ENCODE data around the gene TMEM233. TPM values are rescaled to one million over a fixed set of nuclear protein-coding genes. Genes with fewer than 3 reads are reported as not detected.

The TMEM233 gene
- total and polyA plus RNA-seq, 9 of the 15 experiments (the other 6 are each of a cell fraction or from before 2014, with no cell fraction given), result 0.04 to 0.17 (median 0.07) TPM; not detected in 2

DNA sequence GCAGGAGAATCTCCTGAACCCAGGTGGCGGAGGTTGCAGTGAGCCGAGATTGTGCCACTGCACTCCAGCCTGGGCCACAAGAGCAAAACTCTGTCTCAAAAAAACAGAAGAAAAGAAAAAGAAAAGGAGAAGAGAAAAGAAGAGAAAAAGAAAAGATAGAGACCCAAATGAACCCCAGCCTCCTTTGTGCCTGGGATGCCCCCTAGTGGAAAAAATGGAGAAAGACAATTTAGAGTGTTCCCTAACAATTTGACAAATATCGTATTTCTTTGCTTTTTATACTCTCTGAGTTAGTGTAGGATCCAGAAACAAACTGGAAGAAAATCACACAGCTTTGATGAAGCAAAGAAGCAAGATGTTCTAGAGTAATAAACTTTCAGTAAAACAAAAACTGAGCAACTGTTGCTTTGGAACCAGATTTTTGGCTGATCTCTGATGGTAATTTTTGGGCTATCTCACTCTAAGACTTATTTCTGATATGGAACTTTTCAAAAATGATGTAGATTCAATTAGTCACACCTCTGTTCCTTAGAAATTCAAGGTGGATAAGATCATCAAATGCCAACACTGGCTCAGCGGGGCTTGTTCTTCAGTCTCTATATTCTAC lies 55.7 kb downstream of the TMEM233 start (continued):
- TF ChIP-seq, protein P1, sequence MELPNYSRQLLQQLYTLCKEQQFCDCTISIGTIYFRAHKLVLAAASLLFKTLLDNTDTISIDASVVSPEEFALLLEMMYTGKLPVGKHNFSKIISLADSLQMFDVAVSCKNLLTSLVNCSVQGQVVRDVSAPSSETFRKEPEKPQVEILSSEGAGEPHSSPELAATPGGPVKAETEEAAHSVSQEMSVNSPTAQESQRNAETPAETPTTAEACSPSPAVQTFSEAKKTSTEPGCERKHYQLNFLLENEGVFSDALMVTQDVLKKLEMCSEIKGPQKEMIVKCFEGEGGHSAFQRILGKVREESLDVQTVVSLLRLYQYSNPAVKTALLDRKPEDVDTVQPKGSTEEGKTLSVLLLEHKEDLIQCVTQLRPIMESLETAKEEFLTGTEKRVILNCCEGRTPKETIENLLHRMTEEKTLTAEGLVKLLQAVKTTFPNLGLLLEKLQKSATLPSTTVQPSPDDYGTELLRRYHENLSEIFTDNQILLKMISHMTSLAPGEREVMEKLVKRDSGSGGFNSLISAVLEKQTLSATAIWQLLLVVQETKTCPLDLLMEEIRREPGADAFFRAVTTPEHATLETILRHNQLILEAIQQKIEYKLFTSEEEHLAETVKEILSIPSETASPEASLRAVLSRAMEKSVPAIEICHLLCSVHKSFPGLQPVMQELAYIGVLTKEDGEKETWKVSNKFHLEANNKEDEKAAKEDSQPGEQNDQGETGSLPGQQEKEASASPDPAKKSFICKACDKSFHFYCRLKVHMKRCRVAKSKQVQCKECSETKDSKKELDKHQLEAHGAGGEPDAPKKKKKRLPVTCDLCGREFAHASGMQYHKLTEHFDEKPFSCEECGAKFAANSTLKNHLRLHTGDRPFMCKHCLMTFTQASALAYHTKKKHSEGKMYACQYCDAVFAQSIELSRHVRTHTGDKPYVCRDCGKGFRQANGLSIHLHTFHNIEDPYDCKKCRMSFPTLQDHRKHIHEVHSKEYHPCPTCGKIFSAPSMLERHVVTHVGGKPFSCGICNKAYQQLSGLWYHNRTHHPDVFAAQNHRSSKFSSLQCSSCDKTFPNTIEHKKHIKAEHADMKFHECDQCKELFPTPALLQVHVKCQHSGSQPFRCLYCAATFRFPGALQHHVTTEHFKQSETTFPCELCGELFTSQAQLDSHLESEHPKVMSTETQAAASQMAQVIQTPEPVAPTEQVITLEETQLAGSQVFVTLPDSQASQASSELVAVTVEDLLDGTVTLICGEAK (IDR thresholded peaks at IDR 0.05), result no peak
- TF ChIP-seq, protein P1 (CRISPR knock-in tag; IDR thresholded peaks at IDR 0.05), result no peak
- no peak for TF ChIP-seq CREM (IDR thresholded peaks at IDR 0.05; ENCODE audit: low read depth)
- TF ChIP-seq, protein P2, sequence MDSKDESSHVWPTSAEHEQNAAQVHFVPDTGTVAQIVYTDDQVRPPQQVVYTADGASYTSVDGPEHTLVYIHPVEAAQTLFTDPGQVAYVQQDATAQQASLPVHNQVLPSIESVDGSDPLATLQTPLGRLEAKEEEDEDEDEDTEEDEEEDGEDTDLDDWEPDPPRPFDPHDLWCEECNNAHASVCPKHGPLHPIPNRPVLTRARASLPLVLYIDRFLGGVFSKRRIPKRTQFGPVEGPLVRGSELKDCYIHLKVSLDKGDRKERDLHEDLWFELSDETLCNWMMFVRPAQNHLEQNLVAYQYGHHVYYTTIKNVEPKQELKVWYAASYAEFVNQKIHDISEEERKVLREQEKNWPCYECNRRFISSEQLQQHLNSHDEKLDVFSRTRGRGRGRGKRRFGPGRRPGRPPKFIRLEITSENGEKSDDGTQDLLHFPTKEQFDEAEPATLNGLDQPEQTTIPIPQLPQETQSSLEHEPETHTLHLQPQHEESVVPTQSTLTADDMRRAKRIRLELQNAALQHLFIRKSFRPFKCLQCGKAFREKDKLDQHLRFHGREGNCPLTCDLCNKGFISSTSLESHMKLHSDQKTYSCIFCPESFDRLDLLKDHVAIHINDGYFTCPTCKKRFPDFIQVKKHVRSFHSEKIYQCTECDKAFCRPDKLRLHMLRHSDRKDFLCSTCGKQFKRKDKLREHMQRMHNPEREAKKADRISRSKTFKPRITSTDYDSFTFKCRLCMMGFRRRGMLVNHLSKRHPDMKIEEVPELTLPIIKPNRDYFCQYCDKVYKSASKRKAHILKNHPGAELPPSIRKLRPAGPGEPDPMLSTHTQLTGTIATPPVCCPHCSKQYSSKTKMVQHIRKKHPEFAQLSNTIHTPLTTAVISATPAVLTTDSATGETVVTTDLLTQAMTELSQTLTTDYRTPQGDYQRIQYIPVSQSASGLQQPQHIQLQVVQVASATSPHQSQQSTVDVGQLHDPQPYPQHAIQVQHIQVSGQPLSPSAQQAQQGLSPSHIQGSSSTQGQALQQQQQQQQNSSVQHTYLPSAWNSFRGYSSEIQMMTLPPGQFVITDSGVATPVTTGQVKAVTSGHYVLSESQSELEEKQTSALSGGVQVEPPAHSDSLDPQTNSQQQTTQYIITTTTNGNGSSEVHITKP (IDR thresholded peaks at IDR 0.05; ENCODE audit: partially characterized antibody), result no peak
- no peak for TF ChIP-seq SLC30A9 (CRISPR knock-in tag; IDR thresholded peaks at IDR 0.05)
- TF ChIP-seq ETV5 (CRISPR knock-in tag; IDR thresholded peaks at IDR 0.05; ENCODE audit: low read depth), result no peak
- TF ChIP-seq, protein P3, sequence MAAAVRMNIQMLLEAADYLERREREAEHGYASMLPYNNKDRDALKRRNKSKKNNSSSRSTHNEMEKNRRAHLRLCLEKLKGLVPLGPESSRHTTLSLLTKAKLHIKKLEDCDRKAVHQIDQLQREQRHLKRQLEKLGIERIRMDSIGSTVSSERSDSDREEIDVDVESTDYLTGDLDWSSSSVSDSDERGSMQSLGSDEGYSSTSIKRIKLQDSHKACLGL (CRISPR knock-in tag; IDR thresholded peaks at IDR 0.05; ENCODE audit: borderline replicate concordance, poor library complexity, severe bottlenecking), result no peak
- TF ChIP-seq HDAC8 (tag; IDR thresholded peaks at IDR 0.05), result no peak
- TF ChIP-seq U2AF1 (optimal IDR thresholded peaks at IDR 0.05; ENCODE audit: low read depth, low read length), result peak; percentile 27
- no peak for TF ChIP-seq BRD4 (IDR thresholded peaks at IDR 0.05)
- TF ChIP-seq SMARCB1 (IDR thresholded peaks at IDR 0.05; ENCODE audit: insufficient read length, low read depth), result no peak
- TF ChIP-seq CC2D1A (IDR thresholded peaks at IDR 0.05), result peak; percentile 58; the same call in 1 of the 2 replicates
- TF ChIP-seq TAF7 (tag; IDR thresholded peaks at IDR 0.05), result no peak
- TF ChIP-seq TOE1 (IDR thresholded peaks at IDR 0.05; ENCODE audit: borderline replicate concordance), result no peak
- TF ChIP-seq TOE1 (CRISPR knock-in tag; IDR thresholded peaks at IDR 0.05; ENCODE audit: borderline replicate concordance, low read depth), result no peak

Data from K562 (cell line).